NCI-H2029 treated with DMSO at 0.1 percent for 48 hours (cell line): ENCODE results near the gene MRPL52.
A peak's percentile ranks its signal among the peaks of the same experiment; 100 is the strongest.
"Not testable (repeated sequence)": the region's sequence is repeated elsewhere in the genome, so short reads cannot be mapped to it uniquely, and the experiment has no call there.

Experiments used
- DNase-seq: peaks from one replicate; lab custom pipeline; 2025; lab: John Stamatoyannopoulos, UW

The MRPL52 gene

GRCh38 chr14:22839159-22839779 is 9.6 kb downstream of the MRPL52 start:
- DNase-seq, result no peak

DNA sequence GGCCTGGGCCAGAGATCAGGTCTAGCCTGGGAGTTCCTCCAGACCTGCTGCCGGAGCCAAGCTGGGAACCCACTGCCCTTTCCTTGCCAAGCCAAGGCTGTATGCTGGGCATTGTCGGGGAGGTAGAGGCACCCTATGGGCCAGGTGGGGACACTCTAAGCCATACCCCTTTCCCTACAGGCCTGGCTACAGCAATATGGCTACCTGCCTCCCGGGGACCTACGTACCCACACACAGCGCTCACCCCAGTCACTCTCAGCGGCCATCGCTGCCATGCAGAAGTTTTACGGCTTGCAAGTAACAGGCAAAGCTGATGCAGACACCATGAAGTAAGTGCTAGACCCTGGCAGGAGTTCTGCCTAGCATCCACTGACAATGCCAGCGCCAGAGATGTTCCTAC is 11.6 kb downstream of the MRPL52 start:
- no peak for DNase-seq

GRCh38 chr14:22841769-22842168 is 12.1 kb downstream of the MRPL52 start:
- DNase-seq, result no peak

DNA sequence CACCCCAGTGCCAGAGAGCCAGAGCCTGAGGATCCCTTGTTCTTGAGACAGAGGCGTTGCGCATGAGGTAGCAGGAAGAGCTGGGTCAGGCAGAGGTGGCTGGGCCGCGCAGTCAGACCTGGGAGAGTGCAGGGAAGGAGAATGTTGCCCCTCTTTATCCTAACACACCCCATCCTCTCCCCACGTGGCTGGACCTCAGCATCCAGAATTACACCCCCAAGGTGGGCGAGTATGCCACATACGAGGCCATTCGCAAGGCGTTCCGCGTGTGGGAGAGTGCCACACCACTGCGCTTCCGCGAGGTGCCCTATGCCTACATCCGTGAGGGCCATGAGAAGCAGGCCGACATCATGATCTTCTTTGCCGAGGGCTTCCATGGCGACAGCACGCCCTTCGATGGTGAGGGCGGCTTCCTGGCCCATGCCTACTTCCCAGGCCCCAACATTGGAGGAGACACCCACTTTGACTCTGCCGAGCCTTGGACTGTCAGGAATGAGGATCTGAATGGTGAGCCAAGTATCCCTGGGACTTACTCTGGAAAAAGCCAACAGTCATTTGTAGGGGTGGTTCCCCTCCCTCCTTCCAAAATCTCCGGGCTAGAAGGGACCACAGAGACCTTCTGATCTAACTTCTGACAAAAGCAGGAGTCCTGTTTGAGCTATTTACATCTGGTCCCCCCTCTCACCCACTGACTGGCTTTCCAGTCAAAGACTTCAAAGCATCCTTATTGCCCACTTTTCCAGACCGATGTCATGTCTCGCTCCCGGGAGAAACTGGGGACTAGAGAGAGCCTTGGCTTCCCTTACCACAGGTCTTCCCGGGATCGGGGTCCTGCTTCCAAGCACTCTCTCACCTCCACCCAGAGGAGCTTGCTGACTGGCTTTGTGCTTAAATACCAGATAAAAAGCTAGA is 12.8 kb downstream of the MRPL52 start:
- DNase-seq, result no peak

DNA sequence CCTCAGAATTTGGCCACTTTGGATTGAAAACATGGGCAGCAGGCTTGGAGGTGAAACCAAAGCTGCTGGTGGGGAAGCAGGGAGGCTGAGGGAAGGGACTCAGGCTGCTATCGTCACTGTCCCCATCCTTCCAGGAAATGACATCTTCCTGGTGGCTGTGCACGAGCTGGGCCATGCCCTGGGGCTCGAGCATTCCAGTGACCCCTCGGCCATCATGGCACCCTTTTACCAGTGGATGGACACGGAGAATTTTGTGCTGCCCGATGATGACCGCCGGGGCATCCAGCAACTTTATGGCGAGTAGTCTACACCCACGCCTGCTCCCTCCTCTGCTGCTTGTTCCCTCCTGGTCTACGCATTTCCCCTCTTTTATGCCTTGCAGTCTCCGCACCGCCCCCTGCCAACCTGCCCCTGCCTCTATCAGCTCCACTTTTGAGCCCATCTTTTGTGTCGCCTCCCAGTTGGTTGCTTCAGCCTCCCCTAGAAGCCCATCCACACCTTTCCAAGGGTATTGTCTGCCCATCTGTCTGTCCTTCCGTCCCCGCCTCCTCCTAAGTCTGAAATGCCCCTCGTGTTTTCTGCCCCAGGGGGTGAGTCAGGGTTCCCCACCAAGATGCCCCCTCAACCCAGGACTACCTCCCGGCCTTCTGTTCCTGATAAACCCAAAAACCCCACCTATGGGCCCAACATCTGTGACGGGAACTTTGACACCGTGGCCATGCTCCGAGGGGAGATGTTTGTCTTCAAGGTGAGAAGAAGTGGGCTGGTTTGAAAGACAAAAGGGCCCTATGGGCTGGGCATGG is 13.6 kb downstream of the MRPL52 start:
- no peak for DNase-seq

GRCh38 chr14:22844221-22845102 is 14.8 kb downstream of the MRPL52 start:
- DNase-seq, result no peak

- no peak for DNase-seq
These were observed 15.4 kb downstream of the MRPL52 start for GRCh38 chr14:22845103-22845394.

DNA sequence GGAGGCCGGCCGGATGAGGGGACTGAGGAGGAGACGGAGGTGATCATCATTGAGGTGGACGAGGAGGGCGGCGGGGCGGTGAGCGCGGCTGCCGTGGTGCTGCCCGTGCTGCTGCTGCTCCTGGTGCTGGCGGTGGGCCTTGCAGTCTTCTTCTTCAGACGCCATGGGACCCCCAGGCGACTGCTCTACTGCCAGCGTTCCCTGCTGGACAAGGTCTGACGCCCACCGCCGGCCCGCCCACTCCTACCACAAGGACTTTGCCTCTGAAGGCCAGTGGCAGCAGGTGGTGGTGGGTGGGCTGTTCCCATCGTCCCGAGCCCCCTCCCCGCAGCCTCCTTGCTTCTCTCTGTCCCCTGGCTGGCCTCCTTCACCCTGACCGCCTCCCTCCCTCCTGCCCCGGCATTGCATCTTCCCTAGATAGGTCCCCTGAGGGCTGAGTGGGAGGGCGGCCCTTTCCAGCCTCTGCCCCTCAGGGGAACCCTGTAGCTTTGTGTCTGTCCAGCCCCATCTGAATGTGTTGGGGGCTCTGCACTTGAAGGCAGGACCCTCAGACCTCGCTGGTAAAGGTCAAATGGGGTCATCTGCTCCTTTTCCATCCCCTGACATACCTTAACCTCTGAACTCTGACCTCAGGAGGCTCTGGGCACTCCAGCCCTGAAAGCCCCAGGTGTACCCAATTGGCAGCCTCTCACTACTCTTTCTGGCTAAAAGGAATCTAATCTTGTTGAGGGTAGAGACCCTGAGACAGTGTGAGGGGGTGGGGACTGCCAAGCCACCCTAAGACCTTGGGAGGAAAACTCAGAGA is 16.3 kb downstream of the MRPL52 start:
- DNase-seq, result no peak

DNA sequence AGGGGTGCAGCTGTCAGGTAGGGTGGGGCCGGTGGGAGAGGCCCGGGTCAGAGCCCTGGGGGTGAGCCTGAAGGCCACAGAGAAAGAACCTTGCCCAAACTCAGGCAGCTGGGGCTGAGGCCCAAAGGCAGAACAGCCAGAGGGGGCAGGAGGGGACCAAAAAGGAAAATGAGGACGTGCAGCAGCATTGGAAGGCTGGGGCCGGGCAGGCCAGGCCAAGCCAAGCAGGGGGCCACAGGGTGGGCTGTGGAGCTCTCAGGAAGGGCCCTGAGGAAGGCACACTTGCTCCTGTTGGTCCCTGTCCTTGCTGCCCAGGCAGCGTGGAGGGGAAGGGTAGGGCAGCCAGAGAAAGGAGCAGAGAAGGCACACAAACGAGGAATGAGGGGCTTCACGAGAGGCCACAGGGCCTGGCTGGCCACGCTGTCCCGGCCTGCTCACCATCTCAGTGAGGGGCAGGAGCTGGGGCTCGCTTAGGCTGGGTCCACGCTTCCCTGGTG is 17.2 kb downstream of the MRPL52 start:
- DNase-seq, result no peak

DNA sequence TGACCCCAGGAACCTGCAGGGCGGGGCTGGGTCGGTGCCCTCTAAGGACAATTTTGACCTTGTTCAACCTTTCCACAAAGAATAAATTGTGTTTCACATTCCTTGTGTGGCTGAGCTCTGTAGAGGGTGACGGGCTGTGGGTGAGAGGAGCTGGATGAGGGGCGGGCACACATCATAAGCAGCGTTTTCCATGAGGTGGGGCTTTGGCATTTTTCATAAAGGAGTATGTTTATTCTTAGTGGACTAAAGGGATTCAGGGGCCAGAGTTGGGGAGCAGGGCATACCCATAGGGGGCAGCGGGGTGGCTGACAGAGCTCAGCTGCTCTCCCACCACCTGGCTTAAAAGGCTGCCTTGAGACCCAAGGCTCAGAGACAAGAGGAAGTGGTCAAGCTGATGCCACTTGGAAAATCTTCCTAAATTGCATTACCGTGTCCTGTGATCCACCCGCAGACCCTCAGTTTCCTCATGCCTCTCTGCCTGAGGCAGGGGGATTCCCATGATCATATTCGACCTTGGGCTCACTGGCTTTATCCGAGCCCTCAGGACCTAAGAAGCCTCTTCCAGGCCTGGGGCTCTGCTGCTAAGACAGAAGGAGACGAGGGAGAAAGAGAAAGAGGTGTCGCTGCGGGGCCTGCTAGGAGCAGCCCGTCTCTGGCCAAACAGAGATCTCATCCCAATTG is 18.1 kb downstream of the MRPL52 start:
- DNase-seq, result no peak

- no peak for DNase-seq
These were observed 18.9 kb downstream of the MRPL52 start for GRCh38 chr14:22848351-22849164.

GRCh38 chr14:22849212-22849819 is 19.6 kb downstream of the MRPL52 start:
- no peak for DNase-seq

DNA sequence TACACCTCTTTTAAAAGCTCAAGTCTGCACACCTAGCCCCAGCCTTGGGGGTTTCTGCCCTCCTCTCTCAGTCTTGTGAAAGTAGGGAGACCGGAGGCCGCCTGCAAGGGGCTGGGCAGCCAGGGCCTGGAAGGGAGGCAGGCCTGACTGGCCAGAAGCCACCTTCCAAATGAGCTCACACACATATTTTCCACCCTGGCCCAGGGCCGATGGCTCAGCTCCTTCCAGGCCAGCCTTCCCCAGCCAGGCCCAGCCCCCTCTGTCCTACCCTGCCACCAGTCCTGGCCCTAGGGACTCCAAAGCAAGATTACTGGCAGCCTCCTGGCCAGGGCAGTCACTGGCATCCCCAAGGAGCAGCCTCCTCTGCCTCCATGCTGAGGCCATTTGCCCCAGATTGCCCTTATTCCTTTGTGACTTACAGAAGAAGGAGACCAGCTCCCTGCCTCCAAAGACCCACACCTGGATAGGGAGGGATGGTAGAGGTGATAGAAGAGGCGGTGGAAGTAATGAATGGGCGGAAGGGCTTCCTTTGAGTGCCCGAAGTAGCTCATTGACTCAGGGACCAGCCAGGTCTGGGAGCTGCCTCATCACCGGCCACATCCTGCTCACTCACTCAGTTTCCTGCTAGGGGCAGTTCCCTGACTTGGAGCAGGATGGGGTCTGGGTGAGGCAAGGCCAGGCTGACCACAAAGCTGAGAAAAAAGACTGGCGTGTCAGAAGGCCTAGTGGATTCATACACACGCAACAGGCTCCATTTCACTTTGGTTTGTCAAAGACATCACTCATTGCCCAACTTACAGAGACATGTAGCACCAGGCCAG is 21.5 kb downstream of the MRPL52 start:
- DNase-seq, result no peak

DNA sequence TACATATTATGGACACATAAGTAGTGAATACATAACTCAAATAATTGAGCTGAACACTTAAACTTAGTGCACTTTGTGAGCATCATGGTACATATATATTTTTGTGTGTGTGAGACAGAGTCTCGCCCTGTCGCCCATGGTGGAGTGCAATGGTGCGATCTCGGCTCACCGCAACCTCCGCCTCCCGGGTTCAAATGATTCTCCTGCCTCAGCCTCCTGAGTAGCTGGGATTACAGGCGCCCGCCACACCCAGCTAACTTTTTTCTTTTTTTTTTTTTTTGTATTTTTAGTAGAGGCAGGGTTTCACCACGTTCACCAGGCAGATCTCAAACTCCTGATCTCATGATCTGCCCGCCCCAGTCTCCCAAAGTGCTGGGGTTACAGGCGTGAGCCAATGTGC is 22.5 kb downstream of the MRPL52 start:
- not testable (repeated sequence) for DNase-seq

DNA sequence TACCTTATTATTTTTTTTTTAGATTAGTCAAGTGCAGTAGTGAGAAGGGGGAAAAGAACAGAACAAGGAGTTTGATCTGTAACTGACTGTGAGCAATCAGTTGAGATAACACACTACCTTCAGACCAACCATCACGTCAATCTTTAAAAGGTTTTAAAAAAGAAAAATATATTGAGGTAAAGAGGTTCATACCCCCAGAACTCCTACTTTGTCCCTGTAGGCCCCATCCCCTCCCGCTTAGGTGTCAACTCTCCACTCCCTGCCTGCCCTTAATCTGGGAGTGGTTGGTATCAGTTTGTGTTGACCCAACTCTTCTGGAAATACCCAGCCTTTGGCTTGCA is 22.9 kb downstream of the MRPL52 start:
- DNase-seq, result no peak

GRCh38 chr14:22852940-22853767 is 23.5 kb downstream of the MRPL52 start:
- DNase-seq, result peak; percentile 98

DNA sequence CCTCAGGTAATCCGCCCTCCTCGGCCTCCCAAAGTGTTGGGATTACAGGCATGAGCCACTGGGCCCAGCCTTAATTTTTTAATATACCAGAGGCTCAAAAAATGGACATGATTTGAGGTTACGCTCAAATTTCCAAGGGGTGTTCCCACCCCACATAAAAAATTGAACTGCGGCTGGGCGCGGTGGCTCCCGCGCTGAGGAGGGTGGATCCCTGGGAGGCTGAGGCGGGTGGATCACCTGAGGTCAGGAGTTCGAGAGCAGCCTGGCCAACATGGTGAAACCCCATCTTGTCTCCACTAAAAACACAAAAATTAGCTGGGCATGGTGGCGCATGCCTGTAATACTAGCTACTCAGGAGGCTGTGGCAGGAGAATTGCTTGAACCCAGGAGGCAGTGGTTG is 24.6 kb downstream of the MRPL52 start:
- not testable (repeated sequence) for DNase-seq
